Inflammatory macrophage treated with lipopolysaccharide for 1 hour (primary cell): ENCODE measurements around the gene ACAA2.
"Not testable (repeated sequence)": the region's sequence is repeated elsewhere in the genome, so short reads cannot be mapped to it uniquely, and the experiment has no call there.

Experiments used
- DNase-seq, 2 donors: peaks; one replicate each; pipeline ENCODE4 v3.0.0-alpha.2; 2020 to 2022

The ACAA2 gene

DNA sequence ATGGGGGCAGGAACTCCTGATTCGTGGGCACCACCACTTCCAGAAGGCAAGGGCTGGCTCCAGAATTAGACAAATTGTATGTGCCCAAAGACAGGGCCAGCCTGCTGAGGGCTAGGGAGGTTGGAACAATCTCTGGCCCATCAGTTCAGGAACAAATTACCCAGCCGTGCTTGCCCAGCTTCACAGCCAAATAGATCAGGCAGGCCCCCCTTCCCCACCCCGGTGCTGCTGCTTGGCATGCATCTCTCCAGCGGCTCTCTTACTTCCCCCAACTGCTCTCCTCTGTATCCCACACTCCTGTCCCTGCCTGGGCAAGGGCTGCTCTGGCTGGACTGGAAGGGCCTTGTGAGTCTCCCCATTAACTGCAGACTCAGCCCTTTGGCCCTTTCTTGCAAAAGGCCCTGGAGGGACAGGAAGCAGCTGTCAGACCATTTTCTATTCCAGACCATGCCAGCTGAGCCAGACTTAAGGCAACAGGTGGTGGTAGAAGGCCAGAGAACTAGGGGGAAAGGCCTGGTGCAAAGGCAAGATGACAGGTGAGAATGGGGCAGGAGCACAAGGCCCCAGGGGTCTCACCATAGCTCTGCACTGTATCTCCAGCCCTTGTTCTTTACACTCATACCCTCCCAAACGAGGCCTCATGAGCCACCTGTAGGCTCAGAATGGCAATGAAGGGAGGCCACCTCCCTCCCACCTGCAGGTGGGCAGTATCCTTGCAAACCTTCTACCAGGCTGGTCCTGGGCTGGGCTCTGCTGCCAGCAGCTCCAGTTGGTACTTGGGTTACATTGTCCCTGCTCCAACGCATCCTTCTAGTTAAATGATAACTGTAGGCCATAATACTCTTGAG is 30.7 kb upstream of the ACAA2 start:
- no peak for DNase-seq

DNA sequence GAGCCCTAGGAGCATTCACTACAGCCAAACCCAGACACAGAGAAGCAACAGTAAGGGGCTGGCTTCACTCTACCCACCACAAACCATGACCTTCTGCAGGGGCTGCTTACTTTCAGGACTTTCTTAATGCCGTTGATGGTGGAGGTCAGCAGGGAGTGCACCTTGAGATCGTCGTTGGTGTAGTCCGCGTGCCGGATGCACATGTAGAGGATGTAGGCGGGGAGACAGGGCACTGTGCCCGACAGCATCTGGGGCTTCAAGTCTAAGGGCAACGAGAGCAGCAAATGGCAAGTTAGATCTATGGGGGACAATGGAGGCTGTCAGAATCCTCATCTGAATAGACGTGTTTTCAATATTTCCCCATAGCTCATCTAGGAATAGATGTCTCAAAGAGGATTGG is 29.8 kb upstream of the ACAA2 start:
- no peak for DNase-seq

GRCh38 chr18:49842656-49843055 is 29.3 kb upstream of the ACAA2 start:
- DNase-seq = no peak

GRCh38 chr18:49841236-49842217 is 28.2 kb upstream of the ACAA2 start:
- DNase-seq = no peak

DNA sequence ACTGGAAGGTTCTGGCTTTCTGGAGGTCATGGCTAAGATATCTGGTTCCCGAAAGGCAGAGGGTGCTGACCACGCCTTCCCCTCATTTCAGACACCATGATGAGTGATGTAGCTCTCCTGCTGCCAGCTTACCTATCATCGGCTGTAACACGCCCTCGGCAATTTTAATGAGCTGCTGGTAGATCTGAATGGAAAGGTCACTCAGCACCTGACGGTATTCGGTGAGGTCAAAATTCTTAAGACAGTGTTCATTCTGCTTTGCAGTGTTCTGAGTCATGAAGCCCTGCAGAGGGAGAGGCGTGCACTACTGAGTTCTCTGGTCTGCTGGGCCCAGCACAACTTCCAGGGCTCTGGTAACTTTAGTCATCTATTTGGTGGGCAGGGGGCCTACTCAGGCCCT is 25.7 kb upstream of the ACAA2 start:
- DNase-seq = no peak

- no peak for DNase-seq
Measured at GRCh38 chr18:49838381-49838780, 25.0 kb upstream of the ACAA2 start.

- no peak for DNase-seq
Measured at GRCh38 chr18:49837889-49838288, 24.6 kb upstream of the ACAA2 start.

DNA sequence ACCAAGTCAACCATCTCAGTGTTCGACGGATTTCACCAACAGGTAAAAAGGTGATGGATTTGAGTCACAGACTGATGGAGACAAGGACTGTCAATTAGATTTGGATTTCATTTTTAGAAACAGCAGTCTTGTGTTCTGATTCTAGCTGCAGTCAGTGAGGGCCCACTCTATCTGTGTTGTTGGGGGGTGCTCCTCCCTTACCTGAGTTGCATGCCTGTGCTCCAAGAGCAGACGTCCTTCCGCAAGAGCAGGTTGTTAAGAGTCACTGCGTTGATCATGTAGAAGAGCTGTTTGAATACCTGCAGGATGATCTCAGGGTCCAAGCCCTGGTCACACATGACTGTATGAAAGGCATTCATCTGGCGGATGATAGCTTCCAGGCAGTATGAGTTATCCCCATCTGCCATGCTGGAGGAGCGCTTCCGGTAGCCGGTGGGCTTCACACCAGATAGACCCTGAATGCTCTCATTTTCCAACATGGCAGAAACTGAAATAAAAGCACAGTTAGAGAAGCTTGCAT is 24.0 kb upstream of the ACAA2 start:
- DNase-seq = not testable (repeated sequence)

GRCh38 chr18:49835405-49835804 is 22.1 kb upstream of the ACAA2 start:
- DNase-seq = no peak

DNA sequence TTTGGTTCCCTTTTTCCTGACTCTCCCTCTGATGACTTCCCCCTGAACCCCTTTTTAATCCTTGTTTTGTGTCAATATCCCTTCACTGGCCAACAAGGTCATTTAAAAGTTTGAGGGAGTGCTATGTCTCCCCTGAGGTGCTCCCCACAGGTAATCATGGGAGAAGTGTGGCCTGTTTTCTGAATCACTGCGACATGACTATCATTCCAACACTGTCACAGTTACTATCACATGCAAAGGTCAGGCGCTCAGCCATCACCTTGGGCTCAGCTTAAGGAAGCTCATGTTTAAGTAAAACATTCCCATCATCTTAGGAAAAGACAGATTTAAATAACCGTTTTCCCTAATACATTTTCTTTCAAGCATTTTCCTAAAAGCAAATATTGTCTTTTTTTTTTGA is 20.9 kb upstream of the ACAA2 start:
- no peak for DNase-seq

GRCh38 chr18:49833814-49834213 is 20.5 kb upstream of the ACAA2 start:
- DNase-seq = no peak

DNA sequence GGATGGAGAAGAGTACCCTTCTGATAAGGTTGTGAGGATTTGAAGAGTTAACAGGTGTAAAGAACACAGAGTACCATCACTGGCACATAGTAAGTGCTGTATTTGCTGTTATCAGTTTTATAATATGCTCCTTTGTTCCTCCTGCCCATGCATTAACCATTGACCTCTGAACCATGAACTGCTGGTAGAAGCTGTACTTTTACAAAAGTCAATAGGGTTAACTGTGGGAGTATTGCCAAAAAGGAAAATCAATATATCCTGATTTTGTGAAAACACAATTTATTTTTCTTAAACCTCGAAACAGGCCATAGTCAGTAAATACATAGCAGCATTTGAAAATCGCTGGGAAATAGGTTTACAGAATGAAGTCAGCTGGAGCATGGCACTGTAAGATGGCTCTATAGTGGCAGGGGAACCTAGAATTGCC is 18.9 kb upstream of the ACAA2 start:
- no peak for DNase-seq

DNA sequence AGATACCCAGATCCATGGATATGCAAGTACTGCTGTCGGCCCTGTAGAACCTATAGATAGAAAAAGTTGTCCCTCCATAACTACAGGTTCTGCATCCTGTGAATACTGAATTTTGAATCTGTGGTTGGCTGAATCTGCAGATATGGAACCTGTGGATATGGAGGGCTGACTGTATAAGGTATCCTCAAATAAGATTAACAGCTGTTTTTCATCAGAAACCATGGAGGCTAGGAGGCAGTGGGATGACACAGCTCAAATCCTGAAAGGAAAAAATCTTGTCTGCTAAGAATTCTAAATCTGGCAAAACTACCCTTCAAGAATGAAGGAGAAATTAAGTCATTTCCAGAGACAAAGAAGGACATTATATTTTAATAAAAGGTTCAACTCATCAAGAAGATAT is 14.7 kb upstream of the ACAA2 start:
- DNase-seq = no peak

DNA sequence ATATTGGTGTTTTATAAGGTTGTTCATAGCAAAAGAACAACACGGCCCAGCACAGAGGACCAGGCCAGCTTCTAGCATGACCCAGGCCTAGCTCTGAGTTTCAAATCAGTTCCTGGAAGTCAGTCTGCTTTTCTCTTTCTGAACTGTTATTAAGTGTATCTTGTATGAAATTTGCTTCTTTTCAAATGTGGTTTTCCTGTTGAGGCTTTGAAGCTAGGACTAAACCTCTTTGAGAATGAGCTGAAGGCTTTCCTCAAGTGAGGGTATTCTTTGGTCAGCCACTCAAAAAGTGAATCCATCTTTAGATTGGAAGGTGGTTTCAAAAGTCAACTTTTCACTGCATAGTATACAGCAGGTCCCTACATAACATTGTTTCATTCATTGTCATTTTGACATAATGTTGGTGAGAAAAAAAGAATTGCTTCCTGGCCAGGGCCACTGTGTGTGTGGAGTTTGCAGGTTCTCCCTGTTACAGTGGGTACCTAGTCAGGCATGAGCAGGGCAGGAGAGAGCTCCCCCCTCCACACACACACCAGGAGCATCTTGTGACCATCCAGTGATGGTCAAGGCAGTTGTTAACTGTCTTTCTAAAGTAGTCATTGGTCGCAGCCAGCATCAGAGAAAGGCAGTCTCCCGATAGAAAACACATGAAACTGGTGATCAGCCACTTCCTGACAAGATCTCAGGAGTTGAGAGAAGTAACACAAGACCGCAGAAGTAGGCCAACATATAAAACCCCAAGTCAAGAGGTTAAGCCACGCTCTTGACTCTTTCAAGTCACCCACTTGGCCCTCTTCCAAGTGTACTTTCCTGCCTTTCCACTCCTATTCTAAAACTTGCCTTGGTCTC is 6.7 kb upstream of the ACAA2 start:
- DNase-seq = no peak

DNA sequence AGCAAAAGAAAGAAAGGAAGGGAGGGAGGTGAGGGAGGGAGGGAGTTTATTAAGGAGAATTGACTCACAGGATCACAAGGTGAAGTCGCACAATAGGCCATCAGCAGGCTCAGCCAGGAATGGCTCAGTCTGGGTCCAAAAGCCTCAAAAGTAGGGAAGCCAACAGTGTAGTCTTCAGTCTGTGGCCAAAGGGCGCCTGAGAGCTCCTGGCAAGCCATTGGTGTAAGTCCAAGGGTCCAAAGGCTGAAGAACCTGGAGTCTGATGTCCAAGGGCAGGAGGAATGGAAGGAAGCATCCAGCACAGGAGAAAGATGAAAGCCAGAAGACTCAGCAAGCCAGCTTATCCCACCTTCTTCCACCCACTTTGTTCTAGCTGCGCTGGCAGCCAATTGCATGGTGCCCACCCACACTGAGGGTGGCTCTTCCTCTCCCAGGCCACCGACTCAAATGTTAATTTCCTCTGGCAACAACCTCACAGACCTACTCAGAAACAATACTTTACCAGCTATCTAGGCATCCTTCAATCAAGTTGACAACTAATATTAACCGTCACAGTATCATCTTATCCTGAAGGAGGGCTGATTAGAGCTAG is 5.8 kb upstream of the ACAA2 start:
- no peak for DNase-seq

GRCh38 chr18:49817947-49818346 is 4.6 kb upstream of the ACAA2 start:
- DNase-seq = no peak

DNA sequence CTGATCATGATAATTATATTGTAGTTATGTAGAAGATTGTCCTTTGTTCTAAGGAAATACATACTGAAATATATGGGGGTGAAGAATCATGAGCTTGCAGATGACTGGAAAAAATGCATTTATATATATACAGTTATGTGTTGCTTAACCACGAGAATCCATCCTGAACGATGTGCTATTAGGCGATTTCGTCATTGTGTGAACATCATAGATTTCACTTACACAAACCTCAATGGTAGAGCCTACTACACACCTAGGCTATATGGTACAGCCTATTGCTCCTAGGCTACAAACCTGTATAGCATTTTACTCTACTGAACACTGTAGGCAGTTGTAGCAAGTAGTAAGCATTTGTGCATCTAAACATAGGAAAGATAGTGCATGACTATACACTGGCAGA is 2.6 kb upstream of the ACAA2 start:
- DNase-seq = no peak

DNA sequence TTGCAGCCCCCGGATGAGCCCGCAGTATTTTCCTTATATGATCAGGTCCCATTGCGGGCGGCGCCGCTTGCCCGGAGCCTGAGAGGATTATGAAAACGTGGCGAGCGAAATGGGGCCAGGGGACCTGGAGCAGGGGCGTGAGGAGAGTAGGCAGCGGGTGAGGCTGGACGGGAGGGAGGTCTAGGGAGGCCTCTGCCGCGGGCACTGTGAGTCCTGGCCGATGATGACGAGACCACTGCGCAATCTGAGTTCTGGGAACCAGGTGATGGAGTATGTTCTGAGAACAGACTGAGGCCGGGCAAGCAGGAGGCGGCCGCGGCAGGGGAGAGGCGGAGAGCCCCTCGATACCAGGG is 790 bp upstream of the ACAA2 start:
- peak; percentile 33 to 38 for DNase-seq

DNA sequence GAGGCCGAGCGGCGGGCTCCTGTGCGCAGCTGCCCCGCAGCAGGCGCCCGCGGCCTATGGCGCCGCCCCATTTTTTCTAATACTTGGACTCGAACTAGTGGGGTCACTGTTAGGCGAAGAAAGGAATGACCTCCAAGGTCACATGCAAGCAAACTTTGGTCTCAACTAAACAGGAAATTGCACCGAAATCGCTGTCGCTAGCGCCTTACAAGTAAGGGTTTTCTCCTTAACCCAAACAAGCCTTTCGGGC is 339 bp downstream of the ACAA2 start:
- DNase-seq = peak; percentile 54 to 56

DNA sequence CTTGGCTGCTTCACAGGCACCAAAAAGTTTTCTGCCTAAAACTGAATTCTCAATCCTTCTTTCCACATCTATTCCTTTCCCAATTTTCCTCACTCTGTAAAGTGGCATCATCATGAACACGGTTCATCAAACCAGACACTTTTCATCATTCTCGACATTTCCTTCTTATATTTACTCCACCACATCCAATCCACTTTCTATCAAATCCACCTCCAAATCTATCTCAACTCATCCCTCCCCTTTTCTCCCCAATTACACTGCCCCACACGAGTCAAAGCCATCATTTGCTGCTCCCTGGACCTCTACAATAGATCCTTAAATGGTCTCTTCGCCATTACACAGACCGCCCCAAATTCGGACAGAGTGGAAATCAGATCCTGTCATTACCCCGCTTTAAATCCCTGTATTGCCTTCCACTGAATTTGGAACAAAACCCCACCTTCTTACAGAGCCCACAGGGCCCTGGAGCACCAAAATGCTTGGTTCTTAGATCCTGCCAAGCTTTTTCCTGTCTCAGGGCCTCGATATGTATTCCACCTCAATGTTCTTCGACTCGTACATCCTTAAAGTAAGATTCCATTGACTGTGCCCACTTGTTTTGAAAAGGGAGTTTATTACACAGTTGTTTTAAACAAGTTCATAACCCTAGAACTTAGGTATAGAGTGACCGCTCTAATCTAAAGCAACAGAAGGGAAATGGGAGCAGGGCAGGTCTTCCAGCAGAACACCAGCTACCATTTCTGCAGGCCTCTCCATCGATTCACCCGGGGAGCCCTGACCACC is 856 bp downstream of the ACAA2 start:
- peak; percentile 3 to 10 for DNase-seq

GRCh38 chr18:49811151-49811938 is 2.0 kb downstream of the ACAA2 start:
- DNase-seq = no peak
